Measurements from ENCODE around the gene SPTBN5. TPM values are rescaled to one million over a fixed set of nuclear protein-coding genes. Genes with fewer than 3 reads are reported as not detected.

Gene SPTBN5
- total and polyA plus RNA-seq, 2 donors (not counting 1 experiment from before 2014, with no cell fraction given), result 0.55 to 1.4 TPM

- H4K20me1 ChIP-seq (ENCODE audit: control insufficient read depth, insufficient read depth, low read length, poor library complexity, severe bottlenecking), result peaks cover 4% of the 10 kb centered on the region
- H3K36me3 ChIP-seq (replicated peaks in 1 of 2; ENCODE audit: control extremely low read depth in 1 of 2, control insufficient read depth in 1 of 2, extremely low read depth in 1 of 2, insufficient read depth in 2 of 2, low read length in 1 of 2), result peaks cover 0 to 35% of the 10 kb centered on the region in 2 experiments
- no peaks in the 10 kb centered on the region for H3K4me1 ChIP-seq (ENCODE audit: control insufficient read depth in 2 of 2, insufficient read depth in 2 of 2, low read length in 2 of 2)
- no peak overlapping the region for H3K27ac Mint-ChIP-seq
- ChIA-PET CTCF (no interaction called here), POLR2A (no interaction called here)
- H3K27me3 ChIP-seq (replicated peaks in 1 of 4; ENCODE audit: control extremely low read depth in 1 of 4, control insufficient read depth in 3 of 4, insufficient read depth in 4 of 4, low read length in 3 of 4), result no peaks in the 10 kb centered on the region
- no peak for ATAC-seq (ENCODE audit: low read depth)
- H3K9ac ChIP-seq (ENCODE audit: low read length), result no peak overlapping the region
- intact Hi-C loops (cut with micrococcal nuclease), result no loop called here
- H2AFZ ChIP-seq (ENCODE audit: insufficient read depth, low read depth, low read length, poor library complexity, severe bottlenecking), result no peak overlapping the region
- no peak for DNase-seq
- no peaks in the 10 kb centered on the region for H3K27me3 Mint-ChIP-seq
- no peak for TF ChIP-seq CTCF (IDR thresholded peaks at IDR 0.05)
- no peaks in the 10 kb centered on the region for H3K4me1 Mint-ChIP-seq
- no peaks in the 10 kb centered on the region for H3K9me3 ChIP-seq (ENCODE audit: control extremely low read depth in 1 of 3, control insufficient read depth in 2 of 3, insufficient read depth in 1 of 3, low read length in 2 of 3)
- WGBS (ENCODE audit: insufficient coverage), result 88% methylated on average over 12 of the region's 12 CpGs
- no peak overlapping the region for H3K27ac ChIP-seq (ENCODE audit: low read length in 2 of 2)
- no peak overlapping the region for H3K4me3 Mint-ChIP-seq
- H3K4me3 ChIP-seq (ENCODE audit: control extremely low read depth in 1 of 5, extremely low read depth in 1 of 5, insufficient read depth in 1 of 5, low read depth in 2 of 5, low read length in 4 of 5), result no peak overlapping the region
- no peaks in the 10 kb centered on the region for H3K9me3 Mint-ChIP-seq (ENCODE audit: insufficient read depth)
- H3K4me2 ChIP-seq (replicated peaks; ENCODE audit: low read depth, low read length, poor library complexity, severe bottlenecking), result no peak overlapping the region
- H3K79me2 ChIP-seq (ENCODE audit: control insufficient read depth, insufficient read depth, low read length), result no peaks in the 10 kb centered on the region
These were observed 49.0 kb downstream of the SPTBN5 start for GRCh38 chr15:41844814-41845213.

DNA sequence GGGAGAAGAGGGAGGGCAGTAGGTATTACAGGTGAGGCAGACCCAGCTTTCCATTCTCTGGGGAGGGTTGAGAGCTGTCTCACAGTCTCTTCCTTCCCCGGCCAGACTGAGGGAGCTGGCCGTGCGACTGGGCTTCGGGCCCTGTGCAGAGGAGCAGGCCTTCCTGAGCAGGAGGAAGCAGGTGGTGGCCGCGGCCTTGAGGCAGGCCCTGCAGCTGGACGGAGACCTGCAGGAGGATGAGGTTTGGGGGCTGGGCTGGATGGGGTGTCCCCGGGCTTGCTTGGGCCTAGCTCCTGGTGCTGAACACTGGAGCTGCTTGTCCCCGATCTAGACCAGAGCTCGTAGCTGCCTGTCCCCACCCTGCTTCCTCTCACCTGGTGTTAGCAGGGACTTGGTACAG lies 50.3 kb downstream of the SPTBN5 start:
- Histone ChIP-seq H4K20me1 (ENCODE audit: control insufficient read depth, insufficient read depth, low read length, poor library complexity, severe bottlenecking) (peaks cover 17% of the 10 kb centered on the region), H3K36me3 (replicated peaks in 1 of 2; ENCODE audit: control extremely low read depth in 1 of 2, control insufficient read depth in 1 of 2, extremely low read depth in 1 of 2, insufficient read depth in 2 of 2, low read length in 1 of 2) (peaks cover 0 to 35% of the 10 kb centered on the region in 2 experiments), H3K4me3 (ENCODE audit: control extremely low read depth in 1 of 5, extremely low read depth in 1 of 5, insufficient read depth in 1 of 5, low read depth in 2 of 5, low read length in 4 of 5) (no peak overlapping the region), H3K4me1 (ENCODE audit: control insufficient read depth in 2 of 2, insufficient read depth in 2 of 2, low read length in 2 of 2) (no peaks in the 10 kb centered on the region), H3K27me3 (replicated peaks in 1 of 4; ENCODE audit: control extremely low read depth in 1 of 4, control insufficient read depth in 3 of 4, insufficient read depth in 4 of 4, low read length in 3 of 4) (no peaks in the 10 kb centered on the region), H3K9ac (ENCODE audit: low read length) (no peak overlapping the region), H3K79me2 (ENCODE audit: control insufficient read depth, insufficient read depth, low read length) (no peaks in the 10 kb centered on the region), H2AFZ (ENCODE audit: insufficient read depth, low read depth, low read length, poor library complexity, severe bottlenecking) (no peak overlapping the region), H3K27ac (ENCODE audit: low read length in 2 of 2) (no peak overlapping the region), H3K9me3 (ENCODE audit: control extremely low read depth in 1 of 3, control insufficient read depth in 2 of 3, insufficient read depth in 1 of 3, low read length in 2 of 3) (no peaks in the 10 kb centered on the region), H3K4me2 (replicated peaks; ENCODE audit: low read depth, low read length, poor library complexity, severe bottlenecking) (no peak overlapping the region)
- no peaks in the 10 kb centered on the region for H3K4me1 Mint-ChIP-seq
- no peak overlapping the region for H3K4me3 Mint-ChIP-seq
- ChIA-PET CTCF (no interaction called here), POLR2A (no interaction called here)
- no peak for DNase-seq
- ATAC-seq (ENCODE audit: low read depth), result no peak
- H3K9me3 Mint-ChIP-seq (ENCODE audit: insufficient read depth), result no peaks in the 10 kb centered on the region
- 73% methylated on average over 8 of the region's 10 CpGs for WGBS (ENCODE audit: insufficient coverage)
- no peaks in the 10 kb centered on the region for H3K27me3 Mint-ChIP-seq
- no peak overlapping the region for H3K27ac Mint-ChIP-seq
- intact Hi-C loops (cut with micrococcal nuclease), result no loop called here
- no peak for TF ChIP-seq CTCF (IDR thresholded peaks at IDR 0.05)
- TF ChIP-seq EZH2 (IDR thresholded peaks at IDR 0.05; ENCODE audit: borderline replicate concordance, insufficient read depth, low read depth, low read length, poor library complexity, severe bottlenecking), result no peak

Data from B cell (primary cell).